ENCODE data around the gene ARL6IP6.
A peak's percentile ranks its signal among the peaks of the same experiment; 100 is the strongest.
"Not testable (repeated sequence)": the region's sequence is repeated elsewhere in the genome, so short reads cannot be mapped to it uniquely, and the experiment has no call there.

The ARL6IP6 gene

GRCh38 chr2:152718076-152718908, at the start of gene ARL6IP6:
Gene ARL6IP6, plus strand, starts transcription at chr2:152718620. Its CDS starts 5 bp downstream, at chr2:152718625.
- peak; percentile 78 for DNase-seq

DNA sequence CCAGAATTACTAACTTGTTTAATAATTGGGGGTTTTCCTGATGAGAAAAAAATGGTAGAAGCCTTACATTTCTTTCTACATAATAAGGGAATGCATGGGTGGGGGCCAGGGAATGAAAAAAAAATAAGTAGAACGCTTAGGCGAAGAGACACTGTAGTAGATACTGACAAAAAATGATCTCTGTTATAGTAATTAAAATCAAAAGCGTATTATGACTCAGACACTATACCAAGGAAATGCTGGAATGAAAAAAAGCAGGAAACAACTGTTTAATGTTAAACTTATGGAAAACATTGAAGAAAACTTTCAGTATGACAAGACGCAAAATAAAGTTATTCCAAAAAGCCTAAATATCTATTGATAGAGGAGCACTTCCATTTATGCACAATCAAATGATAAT, 44.1 kb upstream of the ARL6IP6 start:
- no peak for DNase-seq

GRCh38 chr2:152676461-152676860, 42.0 kb upstream of the ARL6IP6 start:
- DNase-seq: no peak

GRCh38 chr2:152678808-152679207, 39.6 kb upstream of the ARL6IP6 start:
- no peak for DNase-seq

GRCh38 chr2:152682663-152683062, 35.8 kb upstream of the ARL6IP6 start:
- no peak for DNase-seq

GRCh38 chr2:152683400-152683799, 35.0 kb upstream of the ARL6IP6 start:
- no peak for DNase-seq

DNA sequence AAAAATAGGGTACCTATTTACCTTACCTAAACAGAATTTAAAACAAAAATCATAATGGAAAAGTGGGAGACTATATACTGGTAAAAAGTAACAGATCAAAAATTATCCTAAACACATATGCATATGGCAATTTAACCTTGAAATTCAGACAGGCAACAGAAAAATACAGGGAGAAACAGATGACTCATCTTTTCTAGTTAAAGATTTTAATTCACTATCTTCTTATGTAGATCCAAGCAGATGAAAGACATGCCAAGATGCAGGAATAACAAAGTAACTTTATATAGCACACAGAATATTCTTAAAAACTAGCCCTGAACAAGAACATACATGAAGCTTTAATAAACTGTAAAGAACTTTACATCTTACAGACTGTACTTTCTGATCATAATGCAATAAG, 32.1 kb upstream of the ARL6IP6 start:
- no peak for DNase-seq

DNA sequence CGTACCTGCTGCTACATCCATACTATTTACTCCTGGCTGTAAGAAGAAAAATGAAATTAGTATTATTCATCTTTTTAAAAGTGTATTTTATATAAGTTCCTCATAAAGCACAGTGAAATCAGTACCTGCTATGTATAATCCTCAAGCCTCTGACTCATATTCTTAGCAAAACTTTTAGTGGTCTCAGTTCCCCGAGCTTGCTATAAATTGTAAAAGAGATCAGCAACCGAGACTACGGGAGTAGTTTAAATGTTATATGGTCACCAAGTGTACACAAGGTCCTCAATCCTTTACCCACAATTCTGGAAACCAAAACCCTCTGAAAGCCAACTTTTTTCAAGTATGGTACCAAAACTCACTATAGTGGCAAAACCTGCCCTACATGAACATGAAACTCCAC, 25.4 kb upstream of the ARL6IP6 start:
- no peak for DNase-seq

DNA sequence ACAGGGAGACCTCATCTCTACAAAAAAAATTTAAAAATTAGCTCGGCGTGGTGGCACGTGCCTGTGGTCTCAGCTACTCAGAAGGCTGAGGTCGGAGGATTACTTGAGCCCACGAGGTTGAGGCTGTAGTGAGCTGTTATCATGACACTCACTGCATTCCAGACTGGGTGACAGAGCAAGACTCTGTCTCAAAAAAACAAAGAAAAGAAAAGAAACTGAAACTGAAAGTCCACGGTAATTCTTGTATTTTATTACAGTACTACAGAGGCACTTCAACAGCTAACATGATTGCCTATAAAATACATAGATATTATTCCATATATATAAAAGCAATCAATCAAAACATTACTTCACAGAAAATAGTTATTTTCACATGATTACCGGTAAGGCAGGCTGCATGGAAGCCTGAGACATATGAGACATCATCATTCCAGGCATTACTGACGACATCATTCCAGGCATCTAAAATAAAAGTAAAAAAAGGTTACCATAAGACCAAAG, 24.2 kb upstream of the ARL6IP6 start:
- no peak for DNase-seq

DNA sequence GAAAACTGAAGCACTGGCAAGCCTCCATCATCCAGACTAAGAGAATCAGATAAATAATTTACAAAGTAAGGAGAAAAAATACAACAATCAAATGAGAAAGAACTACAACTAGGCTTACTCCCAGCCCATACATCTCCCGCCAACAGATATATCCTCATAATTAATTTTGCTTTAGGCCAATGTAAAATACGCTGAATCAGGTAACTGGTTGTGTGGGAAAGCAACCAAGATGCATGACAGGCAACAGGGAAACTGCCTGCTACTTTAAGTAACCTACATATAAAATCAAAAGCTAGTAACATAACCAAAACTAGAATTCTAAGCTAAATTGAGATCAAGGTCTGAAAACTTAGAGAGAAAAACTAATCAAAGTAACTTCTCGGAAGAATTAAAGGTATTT, 22.7 kb upstream of the ARL6IP6 start:
- no peak for DNase-seq

GRCh38 chr2:152696476-152696875, 21.9 kb upstream of the ARL6IP6 start:
- no peak for DNase-seq

DNA sequence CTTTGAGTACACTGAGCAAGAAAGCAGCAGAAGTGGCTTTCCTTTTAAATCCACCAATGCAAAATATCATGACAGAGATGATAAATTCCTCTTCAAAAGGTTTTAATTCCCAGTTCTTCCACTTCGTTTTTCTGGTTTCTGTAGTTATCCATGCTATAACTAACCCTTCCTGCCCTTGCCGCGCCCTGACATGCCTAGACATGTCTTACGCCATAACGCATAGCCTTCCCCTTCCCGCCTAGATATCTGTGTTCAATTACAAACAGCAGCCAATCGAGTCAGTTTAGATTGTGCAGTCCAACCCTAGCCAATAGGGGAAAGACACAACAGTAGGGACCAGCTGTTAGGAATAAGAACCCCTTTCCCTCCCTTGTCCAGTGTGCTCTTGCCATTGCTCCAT, 17.2 kb upstream of the ARL6IP6 start:
- DNase-seq: no peak

GRCh38 chr2:152706477-152707021, 11.9 kb upstream of the ARL6IP6 start:
- DNase-seq: no peak

GRCh38 chr2:152708742-152709141, 9.7 kb upstream of the ARL6IP6 start:
- DNase-seq: no peak

DNA sequence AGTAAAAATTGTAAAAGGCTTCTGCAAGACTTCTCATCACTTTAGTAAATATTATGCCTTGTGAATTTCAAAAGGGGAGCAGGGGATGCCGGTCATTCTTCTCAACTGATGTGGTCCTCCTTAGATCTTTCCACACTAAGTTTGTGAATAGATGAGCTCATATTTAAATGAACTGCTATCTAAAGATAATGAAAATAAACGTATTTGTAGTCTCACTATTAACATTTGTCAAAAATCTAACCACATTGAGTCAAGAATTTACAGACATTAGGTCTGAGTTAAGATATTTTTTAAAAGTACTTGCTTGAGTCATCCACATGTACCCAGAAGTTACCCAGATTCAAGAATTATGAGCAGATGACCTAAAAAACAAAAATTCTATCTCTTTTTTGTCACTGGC, 7.7 kb upstream of the ARL6IP6 start:
- no peak for DNase-seq

DNA sequence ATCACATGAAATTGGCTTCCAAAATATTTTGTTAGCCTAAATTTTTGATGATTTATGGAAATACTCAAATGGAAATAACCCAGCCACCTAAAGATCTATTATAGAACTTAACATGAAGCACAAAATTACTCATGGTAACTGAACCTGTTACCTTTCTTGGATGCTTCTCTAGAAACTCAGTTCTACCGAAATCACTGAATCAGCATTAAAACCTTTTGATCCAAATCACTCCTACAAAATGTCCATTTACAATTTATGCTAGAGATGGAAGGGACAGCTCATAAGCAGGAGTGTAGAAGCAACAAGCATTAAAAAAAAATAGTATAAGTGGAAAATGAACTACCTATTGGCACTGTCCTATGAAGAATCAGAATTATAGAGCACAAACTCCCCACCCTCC, 3.3 kb upstream of the ARL6IP6 start:
- no peak for DNase-seq

DNA sequence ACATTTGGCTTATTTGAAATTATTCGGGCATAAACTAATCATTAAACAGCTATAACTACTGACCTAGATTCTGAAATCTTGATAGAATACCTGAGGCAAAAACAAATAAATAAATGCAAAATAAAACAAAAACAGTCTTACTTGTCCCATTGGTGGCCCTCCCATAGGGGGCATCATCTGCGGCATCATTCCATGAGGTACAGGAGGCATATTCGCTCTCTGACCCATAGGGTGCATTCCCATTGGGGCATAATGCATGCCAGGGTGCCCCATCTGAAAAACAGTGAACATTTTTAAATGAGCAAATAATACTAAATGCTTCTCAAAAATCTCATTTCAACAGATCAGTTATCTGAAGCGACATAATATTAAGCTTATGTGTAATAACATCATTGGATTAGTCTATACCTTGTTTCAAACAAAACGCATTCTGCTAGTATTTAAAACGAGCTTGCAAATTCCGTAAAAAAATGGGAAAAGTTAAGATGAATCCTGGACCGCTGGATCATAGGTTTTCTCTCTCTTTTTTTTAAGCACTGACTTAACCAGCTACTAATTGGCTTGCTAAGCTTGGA, 2.5 kb upstream of the ARL6IP6 start:
- DNase-seq: peak; percentile 71

DNA sequence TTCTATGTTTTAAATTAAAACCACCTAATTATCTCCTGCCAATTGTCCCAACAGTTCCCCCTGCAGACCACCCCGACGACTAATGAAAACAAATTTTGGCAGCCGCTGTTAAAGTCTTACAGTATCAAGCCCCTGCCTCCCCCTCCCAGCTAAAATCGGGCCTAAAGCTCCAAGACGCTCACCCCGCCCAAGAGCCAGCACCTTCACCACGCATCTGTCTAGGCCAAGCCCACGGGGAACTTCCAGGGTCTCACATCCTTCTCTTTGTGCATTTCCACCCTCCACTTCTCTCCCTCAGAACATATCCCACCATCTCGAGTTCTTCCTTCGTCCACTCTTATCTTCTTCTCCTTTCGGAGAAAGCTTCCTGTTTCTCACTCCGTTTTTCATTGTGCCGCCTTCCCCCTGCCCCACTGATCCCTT, 1.6 kb upstream of the ARL6IP6 start:
- no peak for DNase-seq

DNA sequence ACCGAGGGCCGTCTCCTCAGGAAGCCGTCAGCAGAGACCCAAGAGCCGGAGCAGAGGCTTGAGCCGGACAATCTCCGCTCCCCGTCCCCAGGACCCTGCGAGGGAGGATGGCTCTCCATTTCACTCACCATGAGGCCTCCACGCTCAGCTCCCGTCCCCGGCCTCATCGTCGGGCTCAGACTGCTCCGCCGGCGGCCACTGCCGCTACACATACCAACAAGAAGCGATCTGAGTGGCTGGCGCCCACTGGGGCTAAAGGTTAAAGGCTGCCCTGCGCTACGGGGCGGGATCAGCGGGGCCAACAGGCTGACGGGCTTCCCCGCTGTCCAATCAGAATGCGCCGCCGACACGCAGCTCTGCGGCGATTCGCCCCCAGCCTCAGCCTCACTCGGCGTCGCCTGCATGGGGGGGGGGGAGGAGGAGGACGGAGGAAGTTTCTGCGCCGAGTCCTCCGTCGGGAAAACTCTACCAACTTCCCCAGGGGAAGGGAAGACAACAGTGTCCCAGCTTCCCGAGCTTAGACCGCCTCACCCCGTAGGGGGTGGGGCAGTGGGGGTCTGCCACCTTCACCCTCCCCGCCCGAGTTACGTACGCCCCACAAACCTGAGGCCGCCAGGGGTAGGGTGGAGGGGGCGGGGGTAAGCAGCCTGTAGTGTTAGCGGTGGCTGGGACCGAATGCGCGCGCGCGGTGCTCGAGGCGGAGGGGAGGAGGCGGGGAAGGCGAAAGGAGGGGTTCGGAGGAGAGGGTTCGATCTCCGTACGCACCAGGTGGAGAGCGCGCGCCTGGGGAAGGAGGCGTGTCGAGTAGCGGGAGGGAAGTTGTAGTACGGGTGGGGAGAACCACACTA, 968 bp upstream of the ARL6IP6 start, which contains the start of gene PRPF40A:
PRPF40A (minus strand) TSS at position 234 of the 848 bp plus-strand sequence; CDS start at position 212, 22 bp downstream.
- peak; percentile 96 for DNase-seq

DNA sequence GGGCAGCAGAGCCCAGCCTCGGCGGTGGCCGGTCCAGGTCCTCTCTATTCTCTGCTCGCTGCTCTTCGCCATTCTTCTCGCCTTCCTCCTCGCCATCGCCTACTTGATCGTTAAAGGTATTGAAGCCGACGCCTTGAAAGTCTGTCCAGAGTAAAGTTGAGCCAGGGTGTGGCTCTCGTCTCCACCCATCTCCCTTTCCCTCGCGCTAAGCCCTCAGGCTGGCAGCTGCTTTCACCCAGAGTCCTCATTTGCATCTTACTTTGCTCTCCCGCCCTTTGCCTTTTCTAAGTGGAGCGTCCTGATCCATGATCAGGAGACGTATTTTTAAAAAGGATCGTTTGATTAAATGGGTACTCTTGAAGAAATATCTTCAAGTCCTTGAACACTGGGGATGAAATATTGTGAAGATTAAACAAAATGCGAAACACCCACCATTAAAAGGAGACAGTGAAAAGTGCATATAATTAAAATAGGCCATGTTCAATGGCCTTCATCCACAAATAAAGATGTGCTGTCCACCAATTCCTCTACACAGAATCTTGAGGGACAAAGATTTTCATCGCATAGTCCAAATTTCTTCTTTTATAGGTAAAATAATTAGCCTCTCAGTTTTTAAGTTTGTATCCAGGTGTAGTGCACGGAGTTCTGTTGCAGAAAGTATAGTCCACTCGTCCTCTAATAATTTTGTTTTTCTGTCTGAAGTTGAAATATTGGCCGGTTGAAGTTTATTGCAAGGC, 657 bp downstream of the ARL6IP6 start:
- DNase-seq: peak; percentile 47

DNA sequence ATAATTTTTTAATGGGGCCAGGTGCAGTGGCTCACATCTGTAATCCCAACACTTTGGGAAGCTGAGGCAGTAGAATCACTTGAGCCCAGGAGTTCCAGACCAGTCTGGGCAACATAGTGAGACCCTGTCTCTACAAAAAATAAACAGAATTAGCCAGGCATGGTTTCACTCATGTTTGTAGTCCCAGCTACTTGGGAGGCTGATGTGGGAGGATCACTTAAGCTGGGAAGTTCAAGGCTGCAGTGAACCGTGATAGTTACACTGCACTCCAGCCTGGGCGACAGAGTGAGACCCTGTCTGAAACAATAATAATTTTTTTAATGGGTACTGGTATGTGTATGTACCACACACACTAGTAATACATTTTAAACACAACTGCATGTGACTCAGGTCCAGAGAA, 2.4 kb downstream of the ARL6IP6 start:
- DNase-seq: no peak

- DNase-seq: not testable (repeated sequence)
Measured at GRCh38 chr2:152722639-152723038, 4.2 kb downstream of the ARL6IP6 start.

All from NCI-H1694 (cell line).